ENCODE data around the gene SLC5A1. TPM values are rescaled to one million over a fixed set of nuclear protein-coding genes. Genes with fewer than 3 reads are reported as not detected.

SLC5A1 gene
- polyA plus RNA-seq, 3 donors: not detected

GRCh38 chr22:32097881-32098499 lies 54.9 kb downstream of the SLC5A1 start:
- no peaks in the 10 kb centered on the region for H3K9me3 ChIP-seq (replicated peaks in 1 of 2; ENCODE audit: control insufficient read depth in 1 of 2, insufficient read depth in 1 of 2, low read length in 2 of 2)
- Mint-ChIP-seq H3K9me3 (peaks cover 0 to 1% (median 0%) of the 10 kb centered on the region in 7 donors), H3K36me3 (no peaks in the 10 kb centered on the region), H3K27me3 (ENCODE audit: low read depth in 3 of 3) (peaks cover 2 to 21% (median 7%) of the 10 kb centered on the region in 3 donors), H3K4me3 (no peak overlapping the region), H3K27ac (no peak overlapping the region), H3K4me1 (peaks cover 4% of the 10 kb centered on the region)
- H3K27ac ChIP-seq (ENCODE audit: low read depth in 1 of 2, low read length in 2 of 2): no peak overlapping the region
- no peaks in the 10 kb centered on the region for H3K36me3 ChIP-seq (replicated peaks in 1 of 2; ENCODE audit: control insufficient read depth in 1 of 2, insufficient read depth in 2 of 2, low read length in 2 of 2)
- no peaks in the 10 kb centered on the region for H3K79me2 ChIP-seq (ENCODE audit: insufficient read depth, low read length)
- H3K4me2 ChIP-seq (replicated peaks; ENCODE audit: extremely low read depth, low read length, poor library complexity, severe bottlenecking): no peak overlapping the region
- no peak overlapping the region for H3K9ac ChIP-seq (ENCODE audit: insufficient read depth, low read length, poor library complexity, severe bottlenecking)
- no peaks in the 10 kb centered on the region for H4K20me1 ChIP-seq (ENCODE audit: insufficient read depth, low read length)
- H3K4me1 ChIP-seq (ENCODE audit: control insufficient read depth in 1 of 2, insufficient read depth in 2 of 2, low read length in 2 of 2): no peaks in the 10 kb centered on the region
- H3K27me3 ChIP-seq (ENCODE audit: control insufficient read depth in 2 of 2, insufficient read depth in 2 of 2, low read length in 2 of 2): peaks cover 0 to 7% of the 10 kb centered on the region in 2 donors
- H2AFZ ChIP-seq (ENCODE audit: insufficient read depth, low read depth, low read length, poor library complexity, severe bottlenecking): no peak overlapping the region
- TF ChIP-seq, protein P1, sequence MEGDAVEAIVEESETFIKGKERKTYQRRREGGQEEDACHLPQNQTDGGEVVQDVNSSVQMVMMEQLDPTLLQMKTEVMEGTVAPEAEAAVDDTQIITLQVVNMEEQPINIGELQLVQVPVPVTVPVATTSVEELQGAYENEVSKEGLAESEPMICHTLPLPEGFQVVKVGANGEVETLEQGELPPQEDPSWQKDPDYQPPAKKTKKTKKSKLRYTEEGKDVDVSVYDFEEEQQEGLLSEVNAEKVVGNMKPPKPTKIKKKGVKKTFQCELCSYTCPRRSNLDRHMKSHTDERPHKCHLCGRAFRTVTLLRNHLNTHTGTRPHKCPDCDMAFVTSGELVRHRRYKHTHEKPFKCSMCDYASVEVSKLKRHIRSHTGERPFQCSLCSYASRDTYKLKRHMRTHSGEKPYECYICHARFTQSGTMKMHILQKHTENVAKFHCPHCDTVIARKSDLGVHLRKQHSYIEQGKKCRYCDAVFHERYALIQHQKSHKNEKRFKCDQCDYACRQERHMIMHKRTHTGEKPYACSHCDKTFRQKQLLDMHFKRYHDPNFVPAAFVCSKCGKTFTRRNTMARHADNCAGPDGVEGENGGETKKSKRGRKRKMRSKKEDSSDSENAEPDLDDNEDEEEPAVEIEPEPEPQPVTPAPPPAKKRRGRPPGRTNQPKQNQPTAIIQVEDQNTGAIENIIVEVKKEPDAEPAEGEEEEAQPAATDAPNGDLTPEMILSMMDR (IDR thresholded peaks at IDR 0.05): no peak
- intact Hi-C loops (cut with micrococcal nuclease): no loop called here
- no peak for DNase-seq
- no peak overlapping the region for H3K4me3 ChIP-seq (replicated peaks in 1 of 3; ENCODE audit: low read depth in 2 of 3, low read length in 3 of 3)

GRCh38 chr22:32100711-32101110 lies 57.6 kb downstream of the SLC5A1 start:
- intact Hi-C loops (cut with micrococcal nuclease): loop anchor here in 1 of 2 donors (5.0 kb wide), 1 partner anchor 167 kb away; no protein-coding TSS in a partner anchor
- Mint-ChIP-seq H3K4me3 (no peak overlapping the region), H3K27me3 (ENCODE audit: low read depth in 3 of 3) (peaks cover 3 to 7% (median 6%) of the 10 kb centered on the region in 3 donors), H3K27ac (no peak overlapping the region), H3K36me3 (no peaks in the 10 kb centered on the region), H3K4me1 (no peaks in the 10 kb centered on the region), H3K9me3 (no peaks in the 10 kb centered on the region)
- Histone ChIP-seq H4K20me1 (ENCODE audit: insufficient read depth, low read length) (no peaks in the 10 kb centered on the region), H3K79me2 (ENCODE audit: insufficient read depth, low read length) (no peaks in the 10 kb centered on the region), H3K36me3 (replicated peaks in 1 of 2; ENCODE audit: control insufficient read depth in 1 of 2, insufficient read depth in 2 of 2, low read length in 2 of 2) (no peaks in the 10 kb centered on the region), H3K27me3 (ENCODE audit: control insufficient read depth in 2 of 2, insufficient read depth in 2 of 2, low read length in 2 of 2) (peaks cover 0 to 7% of the 10 kb centered on the region in 2 donors), H3K27ac (ENCODE audit: low read depth in 1 of 2, low read length in 2 of 2) (no peak overlapping the region), H2AFZ (ENCODE audit: insufficient read depth, low read depth, low read length, poor library complexity, severe bottlenecking) (no peak overlapping the region), H3K4me2 (replicated peaks; ENCODE audit: extremely low read depth, low read length, poor library complexity, severe bottlenecking) (no peak overlapping the region), H3K4me1 (ENCODE audit: control insufficient read depth in 1 of 2, insufficient read depth in 2 of 2, low read length in 2 of 2) (no peaks in the 10 kb centered on the region), H3K9me3 (replicated peaks in 1 of 2; ENCODE audit: control insufficient read depth in 1 of 2, insufficient read depth in 1 of 2, low read length in 2 of 2) (no peaks in the 10 kb centered on the region), H3K9ac (ENCODE audit: insufficient read depth, low read length, poor library complexity, severe bottlenecking) (no peak overlapping the region), H3K4me3 (replicated peaks in 1 of 3; ENCODE audit: low read depth in 2 of 3, low read length in 3 of 3) (no peak overlapping the region)
- no peak for DNase-seq
- 40% methylated on average over 1 of the region's 1 CpG for WGBS (ENCODE audit: insufficient coverage)
- TF ChIP-seq, protein P1 (IDR thresholded peaks at IDR 0.05): no peak

Data from CD14-positive monocyte (primary cell).